Pancreas (tissue), 10 donors: ENCODE results near the gene MLANA. TPM values are rescaled to one million over a fixed set of nuclear protein-coding genes. Genes with fewer than 3 reads are reported as not detected.

Source experiments
- ATAC-seq, 4 donors: fragments of 200-7000 bp; cut with Tn5 transposase; one replicate each; pipeline versions ENCODE4 v1.8.0 to v1.9.1; 2020; ENCODE audit warnings: mild to moderate bottlenecking in 4 of 4, moderate library complexity in 4 of 4
- DNase-seq, 6 donors: peaks; one replicate each; pipeline ENCODE4 v3.0.0-alpha.2; 2020
- FAIRE-seq: peaks from 2 replicates; lab custom pipeline; 2012; peaks lifted over from hg19 to GRCh38; lab: Jason Lieb, UNC
- H3K27ac ChIP-seq, 4 donors: fragments of 200-600 bp; sonication (generic); 1 replicate in 3 of 4; 2 replicates in 1 of 4; pipeline versions ENCODE4 v1.5.0 to v1.8.0; 2020
- H3K27me3 ChIP-seq, 4 donors: fragments of 200-600 bp; one replicate each; pipeline ENCODE4 v1.8.0; 2021
- H3K36me3 ChIP-seq, 3 donors: fragments of 200-600 bp; sonication (generic) in 1 of 3; one replicate each; pipeline versions ENCODE4 v1.5.0 to v1.8.0; 2020 to 2021
- H3K4me1 ChIP-seq, 3 donors: fragments of 200-600 bp; one replicate each; pipeline ENCODE4 v1.8.0; 2021
- H3K4me3 ChIP-seq, 4 donors: fragments of 200-600 bp; sonication (generic) in 2 of 4; one replicate each; pipeline versions ENCODE4 v1.5.0 to v1.8.0; 2020 to 2021
- H3K9me3 ChIP-seq, 4 donors: fragments of 200-600 bp; one replicate each; pipeline ENCODE4 v1.8.0; 2021
- WGBS, 2 donors: extraction: QIAGEN DNeasy Blood & Tissue Kit; methylation state at CpG; one replicate each; pipeline ENCODE4 v1.1.7; 2013; 5-methylcytosine and 5-hydroxymethylcytosine counted together
- intact Hi-C, 3 donors: fragments of 100-400 bp; cut with DNase I; formaldehyde crosslinking; loops; one replicate each; pipeline versions ENCODE4 v1.11.1 to v1.14.2; 2022
- polyA plus RNA-seq, 2 donors: library from polyadenylated mRNA; stranded (reverse); fragments of 200-250 nt; gene quantifications; one replicate each; pipeline ENCODE4 v1.2.3, GENCODE V29; 2013
- total RNA-seq, 6 donors: library from RNA; stranded (reverse); fragmentation: NEBNext Ultra II Directional in 4 of 6; extraction: Animal tissue kit (Norgen Biotek cat#: 25700) in 4 of 6; gene quantifications; one replicate each; pipeline versions ENCODE4 v1.2.1 to v1.2.4, GENCODE V29; 2021 to 2023
- TF ChIP-seq, protein P1 (sequence below), 4 donors: fragments of 200-600 bp; sonication (generic) in 3 of 4; IDR thresholded peaks; one replicate each; pipeline versions ENCODE4 v1.5.0 to v1.8.0; 2021; ENCODE audit warnings: antibody characterized with exemption in 4 of 4
- donor health status: healthy with polysubstance abuse.
- donor health status: DM: no; HTN: no; CAD: no; lungs with moderate emphysema.
- donor health status: DM: no; HTN: no; CAD: no.
- donor health status: control.
- donor health status: control.
- donor health status: Bipolar disorder and iron deficiency.
- donor health status: DM: yes; HTN: yes; CAD: no.
- donor health status: DM: no; HTN: no; CAD: no.
- donor health status: DM: no; HTN: no; CAD: no.
- donor health status: DM: yes; HTN: yes; CAD: no.

Gene MLANA, protein sequence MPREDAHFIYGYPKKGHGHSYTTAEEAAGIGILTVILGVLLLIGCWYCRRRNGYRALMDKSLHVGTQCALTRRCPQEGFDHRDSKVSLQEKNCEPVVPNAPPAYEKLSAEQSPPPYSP
- not detected for total RNA-seq
- polyA plus RNA-seq = not detected

DNA sequence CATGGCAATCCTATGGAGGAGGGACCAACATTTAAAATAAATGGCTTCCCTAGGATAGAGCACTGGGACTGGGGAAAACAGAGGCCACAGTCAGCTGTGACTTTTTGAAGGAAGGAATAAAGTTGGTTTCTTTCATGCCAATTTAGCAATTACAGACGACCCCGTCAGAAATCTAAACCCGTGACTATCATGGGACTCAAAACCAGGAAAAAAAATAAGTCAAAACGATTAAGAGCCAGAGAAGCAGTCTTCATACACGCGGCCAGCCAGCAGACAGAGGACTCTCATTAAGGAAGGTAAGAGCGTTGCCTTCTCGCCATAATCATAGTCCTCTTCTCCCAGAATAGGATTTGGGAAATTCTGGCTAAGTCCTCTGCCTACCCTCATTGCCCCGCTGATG is at the start of gene MLANA:
Gene MLANA (plus strand): TSS at position 249 of the 400 bp plus-strand sequence. CDS start 1,586 bp downstream, outside the sequence.
- WGBS, 2 donors = 75 to 83% methylated on average over 9 of the region's 9 CpGs
- intact Hi-C loops = loop anchor here in 1 of 3 donors (10.0 kb wide), 1 partner anchor 424 kb away; no protein-coding TSS in a partner anchor
- no peaks in the 10 kb centered on the region for H3K36me3 ChIP-seq
- H3K4me1 ChIP-seq = no peaks in the 10 kb centered on the region
- TF ChIP-seq, protein P1, sequence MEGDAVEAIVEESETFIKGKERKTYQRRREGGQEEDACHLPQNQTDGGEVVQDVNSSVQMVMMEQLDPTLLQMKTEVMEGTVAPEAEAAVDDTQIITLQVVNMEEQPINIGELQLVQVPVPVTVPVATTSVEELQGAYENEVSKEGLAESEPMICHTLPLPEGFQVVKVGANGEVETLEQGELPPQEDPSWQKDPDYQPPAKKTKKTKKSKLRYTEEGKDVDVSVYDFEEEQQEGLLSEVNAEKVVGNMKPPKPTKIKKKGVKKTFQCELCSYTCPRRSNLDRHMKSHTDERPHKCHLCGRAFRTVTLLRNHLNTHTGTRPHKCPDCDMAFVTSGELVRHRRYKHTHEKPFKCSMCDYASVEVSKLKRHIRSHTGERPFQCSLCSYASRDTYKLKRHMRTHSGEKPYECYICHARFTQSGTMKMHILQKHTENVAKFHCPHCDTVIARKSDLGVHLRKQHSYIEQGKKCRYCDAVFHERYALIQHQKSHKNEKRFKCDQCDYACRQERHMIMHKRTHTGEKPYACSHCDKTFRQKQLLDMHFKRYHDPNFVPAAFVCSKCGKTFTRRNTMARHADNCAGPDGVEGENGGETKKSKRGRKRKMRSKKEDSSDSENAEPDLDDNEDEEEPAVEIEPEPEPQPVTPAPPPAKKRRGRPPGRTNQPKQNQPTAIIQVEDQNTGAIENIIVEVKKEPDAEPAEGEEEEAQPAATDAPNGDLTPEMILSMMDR (IDR thresholded peaks at IDR 0.05) = no peak
- no peak within 1 kb of the TSS for H3K27ac ChIP-seq
- no peak for FAIRE-seq
- no peak for ATAC-seq
- DNase-seq = no peak
- H3K9me3 ChIP-seq = no peaks in the 10 kb centered on the region
- no peak within 1 kb of the TSS for H3K4me3 ChIP-seq
- no peaks in the 10 kb centered on the region for H3K27me3 ChIP-seq

- H3K27ac ChIP-seq = no peak overlapping the region
- H3K36me3 ChIP-seq = no peaks in the 10 kb centered on the region
- WGBS, 2 donors = 88 to 94% methylated on average over 12 of the region's 12 CpGs
- DNase-seq (no peak), ATAC-seq (no peak), FAIRE-seq (no peak)
- no peak overlapping the region for H3K4me3 ChIP-seq
- TF ChIP-seq, protein P1 (IDR thresholded peaks at IDR 0.05) = no peak
- intact Hi-C loops = no loop called here
- H3K27me3 ChIP-seq = no peaks in the 10 kb centered on the region
- H3K4me1 ChIP-seq = no peaks in the 10 kb centered on the region
- no peaks in the 10 kb centered on the region for H3K9me3 ChIP-seq
Measured at GRCh38 chr9:5841771-5842573, 48.7 kb upstream of the MLANA start.

- Histone ChIP-seq H3K27me3 (no peaks in the 10 kb centered on the region), H3K4me1 (no peaks in the 10 kb centered on the region), H3K27ac (no peak overlapping the region), H3K36me3 (no peaks in the 10 kb centered on the region), H3K4me3 (no peak overlapping the region), H3K9me3 (no peaks in the 10 kb centered on the region)
- 69 to 74% methylated on average over 5 of the region's 5 CpGs for WGBS, 2 donors
- DNase-seq (no peak), FAIRE-seq (no peak), ATAC-seq (no peak)
- TF ChIP-seq, protein P1 (IDR thresholded peaks at IDR 0.05) = no peak
- intact Hi-C loops = no loop called here
Measured at GRCh38 chr9:5842929-5843793, 47.5 kb upstream of the MLANA start.

- Histone ChIP-seq H3K9me3 (no peaks in the 10 kb centered on the region), H3K27me3 (no peaks in the 10 kb centered on the region), H3K4me3 (no peak overlapping the region), H3K36me3 (no peaks in the 10 kb centered on the region), H3K4me1 (no peaks in the 10 kb centered on the region), H3K27ac (no peak overlapping the region)
- intact Hi-C loops = no loop called here
- FAIRE-seq = no peak
- peak in 1 of 4 donors; percentile 22 for ATAC-seq
- 62 to 69% methylated on average over 8 of the region's 8 CpGs for WGBS, 2 donors
- no peak for DNase-seq
- TF ChIP-seq, protein P1 (IDR thresholded peaks at IDR 0.05) = no peak
Measured at GRCh38 chr9:5843794-5844471, 46.8 kb upstream of the MLANA start.
